Endothelial cell of umbilical vein (primary cell): ENCODE data around the gene ANKRD40CL. TPM values are rescaled to one million over a fixed set of nuclear protein-coding genes. Genes with fewer than 3 reads are reported as not detected.

Experiments used
- BruUV-seq: library from RNA; stranded (reverse); fragments of 400-500 nt; replicated peaks from 2 replicates; lab custom pipeline; 2021; lab: Mats Ljungman, UMichigan
- CTCF ChIA-PET: fragments of 300-600, 350-600 bp; sonication (Branson Sonifier 250); formaldehyde crosslinking; loops from one replicate; lab custom pipeline; 2021; ENCODE audit warnings: antibody characterized with exemption, inconsistent platforms; lab: Charles Lee
- POLR2A ChIA-PET: fragments of 300-600, 350-600 bp; sonication (Branson Sonifier 250); formaldehyde crosslinking; loops from one replicate; lab custom pipeline; 2021; ENCODE audit warnings: antibody characterized with exemption, inconsistent platforms; lab: Charles Lee
- DNase-seq: peaks from one replicate; pipeline ENCODE4 v3.0.0-alpha.2; 2011; ENCODE audit warnings: low read depth, low spot score
- FAIRE-seq: peaks from 2 replicates; lab custom pipeline; 2011; peaks lifted over from hg19 to GRCh38; lab: Jason Lieb, UNC
- H2AFZ ChIP-seq: 2 replicates; pipeline ENCODE4 v1.6.0; 2012; ENCODE audit warnings: low read depth, low read length, control low read depth, inconsistent platforms
- H3K27ac ChIP-seq: 2 replicates; pipeline ENCODE4 v1.5.1; 2011; ENCODE audit warnings: low read depth, mild to moderate bottlenecking, control low read depth, low read length, moderate library complexity; ENCODE audit not compliant: insufficient read depth
- H3K27me3 ChIP-seq, 2 experiments: 2 replicates each; pipeline versions ENCODE4 v1.6.0 to v1.6.1; 2011; ENCODE audit warnings: low read length in 2 of 2, mixed read lengths in 1 of 2; ENCODE audit not compliant: control insufficient read depth in 2 of 2, insufficient read depth in 2 of 2
- H3K36me3 ChIP-seq, 2 experiments: 2 replicates in 1 of 2; 3 replicates in 1 of 2; pipeline ENCODE4 v1.5.1; 2011; ENCODE audit warnings: low read length in 2 of 2, mild to moderate bottlenecking in 1 of 2, moderate library complexity in 1 of 2; ENCODE audit not compliant: control insufficient read depth in 2 of 2, insufficient read depth in 2 of 2; ENCODE audit errors: extremely low read depth in 1 of 2
- H3K4me1 ChIP-seq: 3 replicates; pipeline ENCODE4 v1.5.1; 2011; ENCODE audit warnings: mild to moderate bottlenecking, low read length; ENCODE audit not compliant: control insufficient read depth, insufficient read depth; ENCODE audit errors: extremely low read depth
- H3K4me2 ChIP-seq: 2 replicates; pipeline ENCODE4 v1.6.1; 2011; ENCODE audit warnings: low read length, control low read depth, mixed read lengths; ENCODE audit not compliant: insufficient read depth
- H3K4me3 ChIP-seq, 3 experiments: fragments of 200-600 bp in 1 of 3; sonication (generic), shearing (Covaris generic) in 1 of 3; replicated peaks in 1 of 3; 2 replicates each; pipeline ENCODE4 v1.5.1; 2011 to 2016; ENCODE audit warnings: control low read depth in 3 of 3, low read length in 3 of 3, mild to moderate bottlenecking in 2 of 3, inconsistent platforms in 1 of 3, low read depth in 1 of 3, moderate library complexity in 1 of 3; ENCODE audit not compliant: insufficient read depth in 1 of 3
- H3K79me2 ChIP-seq: 2 replicates; pipeline ENCODE4 v1.6.0; 2012; ENCODE audit warnings: low read length, inconsistent platforms; ENCODE audit not compliant: control insufficient read depth, insufficient read depth
- H3K9ac ChIP-seq: replicated peaks from 2 replicates; pipeline ENCODE3; 2011; ENCODE audit warnings: low read length, control low read depth; ENCODE audit not compliant: insufficient read depth; ENCODE audit errors: extremely low read depth
- H3K9me1 ChIP-seq: replicated peaks from 3 replicates; pipeline ENCODE4 v1.6.0; 2011; ENCODE audit warnings: mild to moderate bottlenecking, low read length; ENCODE audit not compliant: control insufficient read depth, insufficient read depth; ENCODE audit errors: extremely low read depth
- H3K9me3 ChIP-seq: replicated peaks from 2 replicates; pipeline ENCODE4 v1.5.1; 2012; ENCODE audit warnings: low read length, inconsistent platforms; ENCODE audit not compliant: control insufficient read depth, insufficient read depth
- H4K20me1 ChIP-seq: replicated peaks from 2 replicates; pipeline ENCODE3; 2011; ENCODE audit warnings: mild to moderate bottlenecking, low read length; ENCODE audit not compliant: control insufficient read depth, insufficient read depth; ENCODE audit errors: extremely low read depth
- MYC ChIP-seq: IDR thresholded peaks from one replicate; pipeline ENCODE4 v1.6.1; 2011; ENCODE audit warnings: mild to moderate bottlenecking, low read depth, low read length
- POLR2A ChIP-seq: IDR thresholded peaks from 2 replicates; pipeline ENCODE4 v1.6.1; 2012; ENCODE audit warnings: low read depth, mild to moderate bottlenecking, control low read depth, low read length
- dilution Hi-C: fragments of 300-500 bp; cut with MboI; formaldehyde crosslinking; loops from one replicate; pipeline ENCODE4 v1.15.0; 2019; ENCODE audit warnings: low sequenced_read_pairs; ENCODE audit not compliant: extremely low pct_ligation_motif_present
- intact Hi-C: fragments of 100-400 bp; cut with micrococcal nuclease; formaldehyde crosslinking; loops from one replicate; pipeline ENCODE4 v1.10.0; 2022
- polyA plus RNA-seq, 4 experiments: library from polyadenylated mRNA; depleted of rRNA in 3 of 4; stranded (reverse) in 3 of 4; unstranded in 1 of 4; fragments of >200 nt; gene quantifications; 2 replicates each; pipeline versions ENCODE4 v1.2.1 to v1.2.3, GENCODE V29; 2011 to 2012; ENCODE audit warnings: missing spikeins in 1 of 4
- total RNA-seq: library from RNA; stranded (reverse); gene quantifications from 2 replicates; pipeline ENCODE4 v1.2.3, GENCODE V29; 2021
- TF ChIP-seq, protein P1 (sequence below), 2 donors: IDR thresholded peaks; 1 replicate in 1 of 2; 2 replicates in 1 of 2; pipeline ENCODE4 v1.5.1; 2011; ENCODE audit warnings: low read length in 2 of 2, mild to moderate bottlenecking in 2 of 2, moderate library complexity in 2 of 2, control low read depth in 1 of 2, inconsistent platforms in 1 of 2, low read depth in 1 of 2; ENCODE audit not compliant: insufficient read depth in 1 of 2; ENCODE audit errors: extremely low read depth in 1 of 2

ANKRD40CL gene
- total and polyA plus RNA-seq, 2 donors (not counting 3 experiments of a cell fraction or from before 2014, with no cell fraction given), result not detected

DNA sequence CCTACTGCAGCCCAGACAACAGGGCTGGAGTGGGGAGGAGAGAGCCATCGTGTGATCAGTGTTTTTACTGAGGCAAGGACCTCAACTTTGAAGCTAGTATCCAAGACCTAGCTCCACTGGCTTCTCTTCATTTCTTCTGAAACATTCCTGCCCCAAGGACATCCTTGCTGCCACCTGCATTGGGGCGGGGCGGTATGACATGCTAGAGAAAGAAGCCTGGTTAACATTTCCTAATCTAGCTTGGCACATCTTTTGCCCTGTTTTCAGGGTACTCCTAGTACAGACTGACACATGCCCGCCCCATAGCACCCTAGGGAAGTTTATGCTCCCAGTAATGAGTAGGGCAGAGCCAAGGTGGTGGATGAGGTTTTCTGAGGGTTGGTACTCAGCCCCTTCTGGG, 17.8 kb upstream of the ANKRD40CL start:
- no peak overlapping the region for H3K27ac ChIP-seq
- TF ChIP-seq POLR2A (no peak), MYC (no peak)
- ChIA-PET POLR2A (no interaction called here), CTCF (interaction anchor here (0.7 to 5.7 kb wide), 5 partner anchors 16 to 67 kb away, joined by 3 to 130 read pairs (median 19); partner anchors contain the start of gene ANKRD40CL)
- FAIRE-seq (no peak), DNase-seq (no peak)
- H4K20me1 ChIP-seq, result no peaks in the 10 kb centered on the region
- no peak overlapping the region for H2AFZ ChIP-seq
- H3K27me3 ChIP-seq, result peaks cover 0 to 2% of the 10 kb centered on the region in 2 experiments
- H3K9me3 ChIP-seq, result no peaks in the 10 kb centered on the region
- peaks cover 5% of the 10 kb centered on the region for H3K4me1 ChIP-seq
- H3K9ac ChIP-seq, result no peak overlapping the region
- no peaks in the 10 kb centered on the region for H3K9me1 ChIP-seq
- no peaks in the 10 kb centered on the region for H3K36me3 ChIP-seq
- dilution Hi-C loops, result no loop called here
- H3K4me3 ChIP-seq, result no peak overlapping the region
- no peak overlapping the region for H3K4me2 ChIP-seq
- no peaks in the 10 kb centered on the region for H3K79me2 ChIP-seq
- intact Hi-C loops, result no loop called here
- BruUV-seq, result no TSS peak

DNA sequence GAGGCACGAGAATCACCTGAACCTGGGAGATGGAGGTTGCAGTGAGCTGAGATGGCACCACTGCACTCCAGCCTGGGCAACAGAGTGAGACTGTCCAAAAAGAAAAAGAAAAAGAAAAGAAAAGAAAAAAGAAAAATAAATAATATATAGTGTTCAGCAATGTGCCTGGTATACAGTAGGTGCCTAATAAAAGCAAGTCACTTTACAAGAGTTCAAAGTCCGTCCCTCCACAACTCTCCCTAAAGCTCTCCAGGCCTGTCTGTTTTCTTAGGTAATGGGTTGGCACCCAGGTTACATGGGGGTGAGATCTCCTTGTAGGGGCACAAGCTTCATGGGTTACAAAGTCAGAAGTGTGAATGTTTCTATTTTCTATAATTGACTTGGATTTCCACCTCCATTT, 16.6 kb upstream of the ANKRD40CL start:
- H3K36me3 ChIP-seq, result no peaks in the 10 kb centered on the region
- no peaks in the 10 kb centered on the region for H4K20me1 ChIP-seq
- H3K79me2 ChIP-seq, result no peaks in the 10 kb centered on the region
- H2AFZ ChIP-seq, result no peak overlapping the region
- FAIRE-seq (no peak), DNase-seq (no peak)
- BruUV-seq, result no TSS peak
- ChIA-PET CTCF (interaction anchor here (0.9 to 5.7 kb wide), 19 partner anchors 11 to 370 kb away, joined by 3 to 130 read pairs (median 9); partner anchors contain the start of genes ANKRD40CL and NME1), POLR2A (no interaction called here)
- peaks cover 0 to 2% of the 10 kb centered on the region in 2 experiments for H3K27me3 ChIP-seq
- H3K4me3 ChIP-seq, result no peak overlapping the region
- no peak overlapping the region for H3K4me2 ChIP-seq
- dilution Hi-C loops, result no loop called here
- no peaks in the 10 kb centered on the region for H3K9me1 ChIP-seq
- intact Hi-C loops, result loop anchor here (1.0 kb wide), 4 partner anchors 58 to 237 kb away; partner anchors contain the start of gene SPATA20
- no peak overlapping the region for H3K9ac ChIP-seq
- H3K9me3 ChIP-seq, result no peaks in the 10 kb centered on the region
- TF ChIP-seq, protein P1, sequence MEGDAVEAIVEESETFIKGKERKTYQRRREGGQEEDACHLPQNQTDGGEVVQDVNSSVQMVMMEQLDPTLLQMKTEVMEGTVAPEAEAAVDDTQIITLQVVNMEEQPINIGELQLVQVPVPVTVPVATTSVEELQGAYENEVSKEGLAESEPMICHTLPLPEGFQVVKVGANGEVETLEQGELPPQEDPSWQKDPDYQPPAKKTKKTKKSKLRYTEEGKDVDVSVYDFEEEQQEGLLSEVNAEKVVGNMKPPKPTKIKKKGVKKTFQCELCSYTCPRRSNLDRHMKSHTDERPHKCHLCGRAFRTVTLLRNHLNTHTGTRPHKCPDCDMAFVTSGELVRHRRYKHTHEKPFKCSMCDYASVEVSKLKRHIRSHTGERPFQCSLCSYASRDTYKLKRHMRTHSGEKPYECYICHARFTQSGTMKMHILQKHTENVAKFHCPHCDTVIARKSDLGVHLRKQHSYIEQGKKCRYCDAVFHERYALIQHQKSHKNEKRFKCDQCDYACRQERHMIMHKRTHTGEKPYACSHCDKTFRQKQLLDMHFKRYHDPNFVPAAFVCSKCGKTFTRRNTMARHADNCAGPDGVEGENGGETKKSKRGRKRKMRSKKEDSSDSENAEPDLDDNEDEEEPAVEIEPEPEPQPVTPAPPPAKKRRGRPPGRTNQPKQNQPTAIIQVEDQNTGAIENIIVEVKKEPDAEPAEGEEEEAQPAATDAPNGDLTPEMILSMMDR (IDR thresholded peaks at IDR 0.05; ENCODE audit: extremely low read depth in 1 of 2, insufficient read depth in 1 of 2, low read depth in 1 of 2, low read length in 2 of 2), result no peak
- TF ChIP-seq MYC, result no peak
- peaks cover 5% of the 10 kb centered on the region for H3K4me1 ChIP-seq
- H3K27ac ChIP-seq, result no peak overlapping the region
